Measurements from ENCODE around the gene E2F3. TPM values are rescaled to one million over a fixed set of nuclear protein-coding genes. Genes with fewer than 3 reads are reported as not detected.

Gene E2F3
- total and polyA plus RNA-seq, 9 donors, result 0.36 to 7.3 (median 2.7) TPM

GRCh38 chr6:20454204-20454824 lies 52.6 kb downstream of the E2F3 start:
- Histone ChIP-seq H3K27ac (no peak overlapping the region), H3K4me3 (no peak overlapping the region), H3K9me3 (no peaks in the 10 kb centered on the region), H3K36me3 (no peaks in the 10 kb centered on the region), H3K27me3 (no peaks in the 10 kb centered on the region), H3K4me1 (ENCODE audit: insufficient read depth) (peaks cover 3% of the 10 kb centered on the region)
- no peak for DNase-seq
- TF ChIP-seq CTCF (IDR thresholded peaks at IDR 0.05), result no peak
- TF ChIP-seq POLR2A (IDR thresholded peaks at IDR 0.05), result no peak
- no peak for TF ChIP-seq EP300 (IDR thresholded peaks at IDR 0.05)
- 93 to 94% (median 94%) methylated on average over 4 of the region's 4 CpGs for WGBS, 3 donors
- intact Hi-C loops (cut with DNase I), result no loop called here

- intact Hi-C loops (cut with DNase I), result no loop called here
- H3K4me1 ChIP-seq (ENCODE audit: insufficient read depth), result peaks cover 3% of the 10 kb centered on the region
- no peak for DNase-seq
- H3K27me3 ChIP-seq, result no peaks in the 10 kb centered on the region
- H3K4me3 ChIP-seq, result no peak overlapping the region
- TF ChIP-seq EP300 (IDR thresholded peaks at IDR 0.05) (no peak), POLR2A (IDR thresholded peaks at IDR 0.05) (no peak), CTCF (IDR thresholded peaks at IDR 0.05) (no peak)
- no peak overlapping the region for H3K27ac ChIP-seq
- no peaks in the 10 kb centered on the region for H3K9me3 ChIP-seq
- 70 to 74% (median 72%) methylated on average over 5 of the region's 5 CpGs for WGBS, 3 donors
- H3K36me3 ChIP-seq, result no peaks in the 10 kb centered on the region
Measured at GRCh38 chr6:20455251-20455940, 53.7 kb downstream of the E2F3 start.

GRCh38 chr6:20458027-20458894 lies 56.6 kb downstream of the E2F3 start:
- WGBS, 3 donors, result 48 to 64% (median 55%) methylated on average over 8 of the region's 8 CpGs
- intact Hi-C loops (cut with DNase I), result no loop called here
- Histone ChIP-seq H3K4me3 (no peak overlapping the region), H3K27me3 (no peaks in the 10 kb centered on the region), H3K36me3 (no peaks in the 10 kb centered on the region), H3K27ac (no peak overlapping the region), H3K9me3 (no peaks in the 10 kb centered on the region), H3K4me1 (ENCODE audit: insufficient read depth) (peaks cover 3% of the 10 kb centered on the region)
- TF ChIP-seq POLR2A (IDR thresholded peaks at IDR 0.05) (no peak), EP300 (IDR thresholded peaks at IDR 0.05) (no peak), CTCF (IDR thresholded peaks at IDR 0.05) (no peak)
- no peak for DNase-seq

- Histone ChIP-seq H3K9me3 (no peaks in the 10 kb centered on the region), H3K27ac (no peak overlapping the region), H3K4me1 (ENCODE audit: insufficient read depth) (peaks cover 3% of the 10 kb centered on the region), H3K36me3 (no peaks in the 10 kb centered on the region), H3K27me3 (no peaks in the 10 kb centered on the region), H3K4me3 (no peak overlapping the region)
- intact Hi-C loops (cut with DNase I), result no loop called here
- DNase-seq, result no peak
- TF ChIP-seq POLR2A (IDR thresholded peaks at IDR 0.05), result no peak
- no peak for TF ChIP-seq CTCF (IDR thresholded peaks at IDR 0.05)
- TF ChIP-seq EP300 (IDR thresholded peaks at IDR 0.05), result no peak
- WGBS, 3 donors, result 96 to 98% (median 98%) methylated on average over 6 of the region's 6 CpGs
Measured at GRCh38 chr6:20459682-20460081, 58.0 kb downstream of the E2F3 start.
